Stimulated activated CD4-positive, alpha-beta T cell treated with anti-CD3 and anti-CD28 coated beads, Interleukin-1b, Interleukin-23, amount 100 ng/mL, for 4 hours (primary cell): Measurements from ENCODE around the gene UAP1.

ENCODE experiments used
- DNase-seq, 2 donors: peaks; one replicate each; pipeline ENCODE4 v3.0.0-alpha.2; 2020; ENCODE audit warnings: low read depth in 2 of 2

UAP1 gene

GRCh38 chr1:162616848-162617247 lies 55.3 kb downstream of the UAP1 start:
- DNase-seq: no peak

- DNase-seq: no peak
Measured at GRCh38 chr1:162617513-162617912, 56.0 kb downstream of the UAP1 start.

- no peak for DNase-seq
Measured at GRCh38 chr1:162619076-162619475, 57.6 kb downstream of the UAP1 start.

GRCh38 chr1:162621256-162621655 lies 59.7 kb downstream of the UAP1 start:
- DNase-seq: no peak

- DNase-seq: no peak
Measured at GRCh38 chr1:162625679-162626078, 64.2 kb downstream of the UAP1 start.

GRCh38 chr1:162626094-162626493 lies 64.6 kb downstream of the UAP1 start:
- no peak for DNase-seq

GRCh38 chr1:162626761-162627160 lies 65.2 kb downstream of the UAP1 start:
- no peak for DNase-seq

GRCh38 chr1:162627662-162628296 lies 66.3 kb downstream of the UAP1 start:
- no peak for DNase-seq

- no peak for DNase-seq
Measured at GRCh38 chr1:162629077-162629627, 67.6 kb downstream of the UAP1 start.

GRCh38 chr1:162629651-162630050 lies 68.1 kb downstream of the UAP1 start:
- DNase-seq: no peak

- no peak for DNase-seq
Measured at GRCh38 chr1:162631546-162632191, 70.1 kb downstream of the UAP1 start.

GRCh38 chr1:162632217-162632666 lies 70.7 kb downstream of the UAP1 start, which contains the start of gene DDR2:
DDR2 (plus strand) TSS chr1:162632464; CDS start chr1:162719064, 86,600 bp downstream.
- no peak for DNase-seq

- no peak for DNase-seq
Measured at GRCh38 chr1:162632698-162633080, 71.2 kb downstream of the UAP1 start.

- no peak for DNase-seq
Measured at GRCh38 chr1:162633081-162633762, 71.7 kb downstream of the UAP1 start.

- DNase-seq: no peak
Measured at GRCh38 chr1:162635418-162635817, 73.9 kb downstream of the UAP1 start.

GRCh38 chr1:162639718-162640117 lies 78.2 kb downstream of the UAP1 start:
- no peak for DNase-seq

GRCh38 chr1:162641114-162641513 lies 79.6 kb downstream of the UAP1 start:
- DNase-seq: no peak

GRCh38 chr1:162644986-162645314 lies 83.4 kb downstream of the UAP1 start:
- DNase-seq: no peak

- no peak for DNase-seq
Measured at GRCh38 chr1:162645666-162646065, 84.1 kb downstream of the UAP1 start.

GRCh38 chr1:162649583-162649982 lies 88.1 kb downstream of the UAP1 start:
- no peak for DNase-seq
